GM12873 (cell line): ENCODE data around the gene MOSMO.

ENCODE experiments used
- CTCF ChIP-seq: IDR thresholded peaks from 2 replicates; pipeline ENCODE4 v1.5.1; 2012; ENCODE audit warnings: low read depth, mild to moderate bottlenecking, moderate library complexity, low read length, control low read depth; ENCODE audit not compliant: insufficient read depth; ENCODE audit errors: missing control alignments

The MOSMO gene

GRCh38 chr16:21980032-21980431 lies 27.9 kb upstream of the MOSMO start:
- TF ChIP-seq CTCF: no peak

DNA sequence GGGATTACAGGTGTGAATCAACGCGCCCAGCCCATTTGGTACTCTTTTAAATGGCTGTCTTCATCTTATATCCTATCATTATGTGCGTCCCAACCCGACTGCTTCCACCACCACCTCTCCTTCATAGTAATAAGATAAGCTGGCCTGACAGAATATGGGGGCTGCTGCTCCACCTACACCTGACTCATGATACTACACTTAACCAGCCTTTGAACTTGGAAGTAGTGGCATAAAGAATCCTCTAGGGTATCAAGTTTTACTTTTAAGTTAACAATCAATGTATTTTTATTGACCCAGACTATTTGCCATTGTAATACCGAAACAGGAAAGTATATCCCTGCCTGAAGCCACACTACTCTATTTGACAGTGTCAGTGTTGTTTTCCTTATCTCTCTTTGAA lies 25.8 kb upstream of the MOSMO start:
- TF ChIP-seq CTCF: peak; percentile 16

- no peak for TF ChIP-seq CTCF
Measured at GRCh38 chr16:21984062-21984461, 23.8 kb upstream of the MOSMO start.

GRCh38 chr16:21985524-21985923 lies 22.4 kb upstream of the MOSMO start:
- no peak for TF ChIP-seq CTCF

GRCh38 chr16:21986692-21987246 lies 21.1 kb upstream of the MOSMO start:
- no peak for TF ChIP-seq CTCF

- TF ChIP-seq CTCF: no peak
Measured at GRCh38 chr16:21987498-21987897, 20.4 kb upstream of the MOSMO start.

- TF ChIP-seq CTCF: no peak
Measured at GRCh38 chr16:21989133-21989532, 18.8 kb upstream of the MOSMO start.
